SIG-M5 (cell line): ENCODE measurements around the gene PDE8B.

ENCODE experiments used
- DNase-seq: peaks from one replicate; lab custom pipeline; 2025; lab: John Stamatoyannopoulos, UW

Gene PDE8B, protein sequence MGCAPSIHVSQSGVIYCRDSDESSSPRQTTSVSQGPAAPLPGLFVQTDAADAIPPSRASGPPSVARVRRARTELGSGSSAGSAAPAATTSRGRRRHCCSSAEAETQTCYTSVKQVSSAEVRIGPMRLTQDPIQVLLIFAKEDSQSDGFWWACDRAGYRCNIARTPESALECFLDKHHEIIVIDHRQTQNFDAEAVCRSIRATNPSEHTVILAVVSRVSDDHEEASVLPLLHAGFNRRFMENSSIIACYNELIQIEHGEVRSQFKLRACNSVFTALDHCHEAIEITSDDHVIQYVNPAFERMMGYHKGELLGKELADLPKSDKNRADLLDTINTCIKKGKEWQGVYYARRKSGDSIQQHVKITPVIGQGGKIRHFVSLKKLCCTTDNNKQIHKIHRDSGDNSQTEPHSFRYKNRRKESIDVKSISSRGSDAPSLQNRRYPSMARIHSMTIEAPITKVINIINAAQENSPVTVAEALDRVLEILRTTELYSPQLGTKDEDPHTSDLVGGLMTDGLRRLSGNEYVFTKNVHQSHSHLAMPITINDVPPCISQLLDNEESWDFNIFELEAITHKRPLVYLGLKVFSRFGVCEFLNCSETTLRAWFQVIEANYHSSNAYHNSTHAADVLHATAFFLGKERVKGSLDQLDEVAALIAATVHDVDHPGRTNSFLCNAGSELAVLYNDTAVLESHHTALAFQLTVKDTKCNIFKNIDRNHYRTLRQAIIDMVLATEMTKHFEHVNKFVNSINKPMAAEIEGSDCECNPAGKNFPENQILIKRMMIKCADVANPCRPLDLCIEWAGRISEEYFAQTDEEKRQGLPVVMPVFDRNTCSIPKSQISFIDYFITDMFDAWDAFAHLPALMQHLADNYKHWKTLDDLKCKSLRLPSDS

DNA sequence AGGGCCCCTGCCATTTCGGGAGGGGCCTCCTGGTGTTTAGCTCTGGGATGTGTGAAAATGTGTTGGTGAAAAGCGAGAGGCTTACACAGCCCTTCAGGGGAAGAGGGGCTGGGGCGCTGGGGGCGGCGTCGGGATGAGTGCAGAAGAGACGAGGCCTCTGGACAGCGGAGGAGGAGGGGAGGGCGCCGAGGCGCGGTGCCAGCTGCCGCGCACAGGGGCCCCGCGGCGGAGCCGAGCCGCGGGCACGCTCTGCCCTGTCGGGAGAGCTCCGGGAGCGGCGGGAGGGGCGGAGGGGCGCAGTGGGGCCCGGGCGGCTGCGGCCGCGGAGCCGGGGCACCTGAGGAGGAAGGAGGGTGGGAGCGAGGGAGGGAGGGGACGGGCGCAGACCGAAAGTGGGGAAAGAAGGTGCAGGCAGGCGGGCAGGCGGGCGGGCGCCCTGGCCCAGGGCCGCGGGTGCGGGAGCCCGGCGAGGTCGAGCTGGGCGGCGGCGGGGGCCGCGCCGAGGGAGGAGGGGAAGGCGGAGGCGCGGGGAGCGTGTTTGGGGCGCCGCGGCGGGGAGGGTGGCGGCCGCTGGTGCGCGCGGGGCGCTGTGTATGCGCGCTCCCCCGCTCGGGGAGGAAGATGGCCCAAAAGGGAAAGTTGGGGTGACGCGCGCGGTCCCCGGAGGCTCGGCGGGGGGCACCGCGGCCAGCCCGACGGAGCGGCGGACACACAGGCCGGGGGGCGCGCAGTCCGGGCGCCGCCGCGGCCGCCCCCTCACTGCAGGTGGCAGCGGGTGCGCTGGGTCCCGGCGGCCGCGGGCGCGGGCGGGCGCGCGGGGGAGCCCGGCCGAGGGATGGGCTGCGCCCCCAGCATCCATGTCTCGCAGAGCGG is at the start of gene PDE8B:
Gene PDE8B, plus strand, starts transcription at position 590 of the 873 bp plus-strand sequence. Its CDS starts 246 bp downstream, at position 836.
- no peak for DNase-seq

DNA sequence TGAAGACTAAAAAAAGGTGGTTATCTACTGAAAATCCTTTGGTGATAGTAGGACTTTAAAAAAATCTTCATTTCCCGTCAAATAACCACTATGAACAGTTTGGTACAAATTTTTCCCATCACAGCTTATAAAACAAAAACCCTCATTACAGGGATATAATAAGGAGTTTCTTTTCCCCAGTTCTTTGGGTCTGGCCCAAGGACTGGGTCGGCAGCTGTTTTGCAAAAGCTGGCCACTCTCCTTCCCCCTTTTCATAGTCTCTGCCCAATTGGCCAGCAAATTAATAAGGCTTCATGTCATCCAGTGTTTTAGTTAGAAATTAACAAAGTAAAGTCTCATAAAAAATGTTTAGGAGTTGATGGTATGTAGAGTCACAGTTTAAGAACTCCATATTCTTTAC is 47.0 kb upstream of the PDE8B start:
- DNase-seq = no peak

DNA sequence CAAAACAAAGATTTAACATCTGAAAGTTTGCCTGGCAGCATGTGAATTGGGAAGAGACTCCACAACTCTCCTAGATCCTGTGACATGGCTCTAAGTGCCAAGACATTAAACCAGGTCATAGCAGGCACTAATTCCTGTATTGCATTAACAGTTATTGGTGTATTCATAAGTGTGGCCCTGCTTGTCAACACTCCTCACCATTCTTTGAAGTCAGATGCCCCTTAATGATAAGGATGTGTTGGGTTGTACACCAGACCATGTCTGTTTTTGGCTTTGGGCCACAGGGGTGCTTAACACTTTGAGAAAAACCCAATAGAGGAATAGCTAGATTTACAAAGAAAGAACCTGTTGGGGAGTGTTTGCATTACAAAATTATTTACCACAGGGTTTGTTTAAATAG is 43.4 kb upstream of the PDE8B start:
- DNase-seq = no peak

DNA sequence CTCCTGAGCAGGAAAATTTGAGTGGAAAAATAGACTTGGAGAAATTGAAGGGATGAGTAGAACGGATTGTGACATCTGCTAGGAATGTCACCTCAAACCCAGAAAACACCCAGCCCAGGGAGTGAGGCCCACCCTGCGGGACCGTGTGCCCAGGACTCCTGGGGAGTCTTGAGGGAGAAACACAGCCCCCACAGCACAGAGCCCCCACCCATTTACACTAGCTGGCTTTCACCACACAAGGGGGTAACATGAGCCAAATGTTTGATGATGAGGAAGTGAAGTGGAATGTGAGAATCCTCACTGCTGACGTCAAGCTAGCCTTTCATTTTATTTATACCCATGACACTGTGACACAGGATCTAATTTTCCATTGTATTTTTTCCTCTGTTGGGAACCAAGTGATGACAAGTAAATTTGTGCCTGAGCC is 42.8 kb upstream of the PDE8B start:
- DNase-seq = no peak

DNA sequence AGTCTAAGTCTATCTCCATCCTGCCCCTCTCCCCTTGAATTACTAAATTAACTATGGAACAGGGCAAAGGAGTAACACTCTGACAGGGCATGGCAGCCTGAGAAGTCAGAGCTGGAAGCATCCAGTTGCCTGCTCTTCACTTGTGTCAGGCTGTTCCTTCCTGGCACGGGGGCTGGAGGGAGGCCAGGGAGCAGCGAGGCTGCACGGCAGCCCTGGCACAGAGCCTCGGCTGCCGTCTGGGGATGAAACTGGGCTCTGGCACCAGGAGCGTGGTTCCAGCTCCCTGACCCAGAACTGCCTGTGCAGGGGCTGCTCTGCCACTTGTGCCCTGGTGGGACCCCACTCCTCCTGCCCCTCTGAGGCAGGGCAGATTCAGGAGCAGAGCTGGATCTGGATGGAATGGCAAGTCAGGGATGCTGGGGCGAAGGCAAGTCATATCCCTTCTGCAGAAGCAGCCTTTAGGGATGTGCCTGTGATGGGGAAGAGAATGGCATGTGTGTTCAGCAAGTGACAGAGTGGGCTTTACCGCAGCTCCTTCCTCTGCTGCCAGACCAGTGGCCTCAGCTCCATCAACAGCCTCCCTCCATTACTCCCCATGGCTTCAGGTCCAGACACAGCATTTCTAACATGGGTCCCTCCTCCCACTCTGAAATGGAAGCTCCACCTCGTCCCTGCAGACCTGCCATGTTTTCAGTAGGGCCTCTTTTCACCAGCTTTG is 42.2 kb upstream of the PDE8B start:
- DNase-seq = no peak

DNA sequence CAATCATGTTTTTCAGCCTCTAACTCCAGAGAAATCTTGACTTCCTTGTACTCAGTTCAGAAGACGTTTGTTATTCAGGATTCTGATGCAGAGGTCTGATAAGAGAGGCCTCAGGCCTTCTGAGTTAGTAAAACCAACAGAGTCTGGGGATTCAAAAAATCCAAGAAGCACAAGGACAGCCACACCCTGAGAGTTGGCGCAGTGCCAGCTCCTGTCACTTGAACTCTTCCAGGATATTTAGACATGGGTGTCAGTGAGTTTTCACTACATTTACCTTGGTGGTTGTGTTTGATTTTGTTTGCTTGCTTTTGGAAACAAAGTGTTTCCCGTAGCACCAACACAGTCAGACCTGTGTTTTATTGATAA is 41.6 kb upstream of the PDE8B start:
- no peak for DNase-seq

DNA sequence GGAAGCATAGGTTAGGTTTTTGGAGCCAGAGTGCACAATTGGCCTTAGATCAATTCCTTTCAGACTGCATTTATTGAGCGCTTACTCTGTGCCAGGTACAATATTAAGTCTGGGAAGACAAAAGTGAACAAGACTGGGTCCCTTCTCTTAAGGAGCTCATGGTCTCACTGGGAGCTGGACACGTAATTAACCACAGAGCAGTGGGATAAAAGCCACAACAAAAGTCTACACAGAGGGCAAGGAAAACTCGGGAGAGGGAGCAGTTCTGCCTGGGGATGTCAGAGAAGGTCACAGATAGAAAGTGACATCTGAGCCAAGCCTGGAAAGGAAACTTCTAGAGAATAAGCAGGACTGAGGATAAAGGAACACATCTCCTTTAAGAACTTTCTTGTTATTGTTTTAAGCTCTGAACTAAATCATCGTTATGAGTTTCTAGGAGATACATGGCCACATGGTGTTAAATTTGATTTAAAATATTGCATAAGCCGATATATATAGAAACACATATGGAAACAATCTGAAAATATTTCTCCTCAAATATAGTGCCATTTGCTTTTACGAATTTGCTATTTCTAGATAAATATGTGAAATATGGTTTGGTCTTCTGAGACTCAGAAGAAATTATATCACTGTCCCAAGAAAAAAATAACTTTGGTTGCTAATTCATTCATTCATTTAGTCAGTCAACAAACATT is 40.1 kb upstream of the PDE8B start:
- DNase-seq = no peak

DNA sequence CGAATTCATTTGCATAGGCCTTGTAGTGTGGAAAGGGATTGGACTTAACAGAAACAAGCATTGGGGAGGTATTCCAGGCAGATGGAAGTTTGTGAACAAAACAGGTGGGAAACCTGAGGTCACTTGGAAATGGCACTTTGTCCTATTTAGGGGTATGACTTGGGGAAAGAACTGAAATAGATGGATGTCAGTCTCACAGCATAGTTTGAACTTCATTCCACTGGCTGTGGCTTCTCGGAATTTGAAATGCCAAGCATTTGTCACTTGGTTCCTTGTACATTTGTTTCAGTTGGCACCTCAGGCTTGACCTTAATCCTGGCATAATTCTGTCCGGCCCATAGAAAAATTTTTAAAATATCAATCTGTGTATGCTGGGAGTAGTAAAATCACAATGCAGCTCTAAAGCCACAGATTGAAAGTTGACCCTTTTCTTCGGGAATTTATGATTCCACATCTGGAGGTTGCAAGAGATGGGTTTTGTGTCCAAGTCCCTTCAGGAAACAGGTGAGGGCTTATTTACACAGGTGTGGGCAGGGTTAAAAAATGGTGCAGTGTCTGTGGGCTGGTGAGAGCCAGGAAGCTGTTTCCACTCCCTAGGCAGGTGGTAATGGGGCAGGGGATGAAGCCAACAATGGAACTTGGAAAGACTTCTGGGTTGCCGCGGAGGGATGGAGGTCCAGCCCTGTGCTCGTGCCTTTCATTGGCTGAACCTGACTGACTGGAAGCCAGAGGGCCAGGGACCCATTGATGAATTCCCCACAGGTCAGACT is 39.2 kb upstream of the PDE8B start:
- DNase-seq = no peak

DNA sequence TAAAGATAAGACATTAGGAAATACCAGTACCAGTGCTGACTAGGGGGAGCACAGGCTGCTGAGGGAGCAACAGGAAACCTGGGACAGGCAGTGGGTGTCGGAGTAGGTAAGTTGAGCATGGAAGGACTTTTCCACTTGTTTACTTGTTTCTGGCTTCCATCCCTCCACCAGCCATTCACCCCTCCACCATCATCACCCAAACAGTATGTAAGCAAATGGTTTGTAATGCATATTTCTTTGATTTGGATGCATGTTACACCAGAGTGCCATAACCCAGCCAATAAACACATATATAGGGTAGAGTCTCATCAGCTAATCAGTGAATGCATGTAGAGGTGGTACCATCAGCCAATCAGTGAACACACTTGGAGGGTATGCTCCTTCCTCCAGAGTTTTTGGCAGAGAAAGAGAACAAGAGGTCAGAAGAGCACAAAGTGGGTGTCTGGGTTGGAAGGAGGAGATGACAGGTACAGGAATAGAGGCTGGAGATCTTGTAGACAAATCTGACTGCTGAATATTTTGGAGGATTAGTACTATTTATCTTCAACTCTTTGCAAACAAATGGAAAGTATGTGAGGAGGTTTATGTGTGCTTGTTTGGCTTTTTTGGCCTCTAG is 37.7 kb upstream of the PDE8B start:
- DNase-seq = no peak

DNA sequence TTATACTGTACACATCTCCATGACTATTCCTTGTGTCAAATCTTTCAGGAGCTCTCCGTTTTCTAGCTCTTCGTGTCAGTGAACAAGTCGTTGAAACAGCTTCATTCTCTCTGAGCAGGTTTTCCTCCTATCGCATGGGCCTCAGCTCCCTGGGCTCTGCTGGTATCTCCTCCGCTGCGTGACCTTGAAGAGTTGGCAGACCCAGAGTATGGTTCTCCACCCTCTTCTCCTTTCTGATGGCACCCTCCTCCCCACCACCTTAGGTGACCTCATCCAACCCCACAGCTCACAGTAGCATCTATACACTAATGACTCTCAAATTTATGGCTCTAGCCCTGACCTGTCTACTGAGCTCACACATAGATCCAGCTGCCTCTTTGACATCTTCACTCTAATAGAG is 36.0 kb upstream of the PDE8B start:
- DNase-seq = no peak

DNA sequence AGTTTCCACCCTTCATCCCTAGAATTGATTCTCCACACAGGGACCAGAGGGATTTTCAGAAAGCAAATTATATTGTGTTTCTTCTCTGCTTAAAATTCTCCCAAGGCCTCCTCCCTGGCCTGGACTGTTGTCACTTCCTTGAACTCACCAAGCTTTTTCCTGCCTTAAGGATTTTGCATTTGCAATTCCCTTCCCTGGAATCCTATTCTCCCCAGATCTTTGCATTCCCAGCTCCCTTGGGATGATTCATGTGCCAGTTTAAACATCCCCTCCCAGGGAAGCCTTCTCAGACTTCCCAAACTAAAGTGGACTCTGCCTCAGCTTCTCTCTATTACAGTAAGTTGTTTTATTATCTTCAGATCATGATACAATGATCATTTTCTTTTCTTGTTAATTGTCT is 35.2 kb upstream of the PDE8B start:
- DNase-seq = no peak

DNA sequence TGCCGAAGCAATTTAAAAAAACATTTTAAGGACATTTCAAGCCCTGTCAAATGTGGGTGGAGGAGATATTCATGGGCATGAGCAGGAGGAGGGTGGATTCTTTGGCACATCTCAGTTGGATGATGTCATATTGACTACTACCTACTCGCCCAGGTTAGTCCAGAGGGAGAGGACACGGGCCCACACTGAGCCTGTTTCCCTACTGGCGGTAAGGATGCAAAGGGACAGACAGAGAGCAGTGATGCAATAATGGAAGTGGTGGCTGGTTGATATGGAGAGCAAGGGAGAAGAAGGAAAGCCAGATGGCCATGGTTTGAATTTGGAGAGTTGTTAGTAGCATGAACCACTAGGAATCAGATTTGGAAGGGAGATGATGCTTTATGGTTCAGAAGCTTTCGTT is 34.1 kb upstream of the PDE8B start:
- DNase-seq = no peak

DNA sequence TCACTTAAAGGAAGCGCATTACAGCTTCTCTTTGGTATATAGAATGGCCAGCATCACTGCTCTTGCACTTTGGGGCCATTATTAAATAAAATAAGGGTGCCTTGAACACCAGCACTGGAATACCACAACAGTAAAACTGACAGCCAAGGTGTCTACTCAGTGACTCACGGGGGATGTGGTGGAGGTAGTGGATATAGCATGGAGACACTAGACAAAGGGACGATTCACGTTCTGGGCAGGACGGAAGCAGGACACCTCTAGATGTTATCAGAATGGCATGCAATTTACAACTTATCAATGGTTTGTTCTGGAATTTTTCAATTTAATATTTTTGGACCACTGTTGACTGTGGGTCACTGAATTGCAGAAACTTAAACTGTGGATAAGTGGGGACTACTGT is 32.9 kb upstream of the PDE8B start:
- no peak for DNase-seq

DNA sequence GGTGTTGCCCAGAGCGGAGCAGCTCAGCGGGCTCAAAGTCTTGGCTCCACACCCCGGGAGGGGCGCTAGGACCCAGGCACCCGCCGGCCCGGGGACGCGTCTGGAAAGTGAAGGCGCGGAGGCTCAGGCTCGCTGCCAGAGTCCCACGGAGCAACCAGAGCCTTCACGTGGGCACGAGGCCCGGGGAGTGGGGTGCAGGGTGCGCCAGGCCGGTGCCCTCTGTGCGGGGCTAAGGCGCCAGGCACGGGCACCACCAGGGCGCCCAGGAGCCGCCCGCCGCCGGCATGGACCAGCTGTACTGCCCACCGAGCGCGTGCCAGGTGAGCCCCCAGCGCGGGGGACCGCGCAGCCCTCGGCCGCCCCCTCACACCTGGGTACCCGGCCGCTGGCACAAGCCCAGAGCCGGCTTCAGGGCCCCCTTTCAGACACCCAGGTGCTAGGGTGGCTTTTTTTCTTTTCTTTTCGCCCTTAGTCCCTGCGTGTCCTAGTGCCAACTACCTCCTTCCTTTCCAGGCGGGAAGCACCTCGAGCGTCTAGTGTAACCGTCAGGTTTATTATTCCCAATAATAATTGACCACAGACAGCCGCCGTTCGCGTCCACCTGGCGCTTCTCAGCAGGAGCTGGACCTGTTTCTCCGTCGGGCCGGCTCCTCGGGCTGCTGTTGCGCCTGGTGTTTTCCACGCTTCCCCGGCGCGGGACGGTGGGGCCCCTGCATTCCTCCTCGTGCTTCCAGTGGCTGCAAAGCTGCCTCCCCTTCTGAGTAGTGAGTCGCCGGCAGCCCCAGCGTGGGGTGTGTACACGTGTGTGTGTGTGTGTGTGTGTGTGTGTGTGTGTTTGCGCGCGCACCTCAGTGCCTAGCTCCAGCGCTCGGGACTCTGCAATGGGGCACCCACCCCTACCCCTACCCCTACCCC is 30.1 kb upstream of the PDE8B start:
- no peak for DNase-seq

DNA sequence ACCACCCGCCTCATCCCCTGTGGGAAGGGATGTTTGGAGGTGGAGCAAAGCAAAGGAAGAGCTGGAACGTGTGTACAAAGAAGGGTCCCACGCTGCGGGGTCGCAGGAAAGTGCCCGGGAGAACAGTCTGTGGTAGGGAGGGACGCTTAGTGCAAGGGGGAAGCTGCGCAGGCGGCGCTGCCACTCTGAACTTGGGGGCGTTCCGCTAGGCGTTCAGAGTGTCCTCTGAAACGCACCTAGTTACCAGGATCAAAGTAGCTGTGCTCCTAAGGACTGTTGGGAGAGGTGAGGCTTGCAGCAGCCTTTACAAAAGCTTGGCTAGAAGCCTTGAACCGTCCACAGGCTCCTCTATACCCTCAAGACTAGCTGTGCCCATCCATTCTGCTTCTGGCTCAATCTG is 29.3 kb upstream of the PDE8B start:
- no peak for DNase-seq

DNA sequence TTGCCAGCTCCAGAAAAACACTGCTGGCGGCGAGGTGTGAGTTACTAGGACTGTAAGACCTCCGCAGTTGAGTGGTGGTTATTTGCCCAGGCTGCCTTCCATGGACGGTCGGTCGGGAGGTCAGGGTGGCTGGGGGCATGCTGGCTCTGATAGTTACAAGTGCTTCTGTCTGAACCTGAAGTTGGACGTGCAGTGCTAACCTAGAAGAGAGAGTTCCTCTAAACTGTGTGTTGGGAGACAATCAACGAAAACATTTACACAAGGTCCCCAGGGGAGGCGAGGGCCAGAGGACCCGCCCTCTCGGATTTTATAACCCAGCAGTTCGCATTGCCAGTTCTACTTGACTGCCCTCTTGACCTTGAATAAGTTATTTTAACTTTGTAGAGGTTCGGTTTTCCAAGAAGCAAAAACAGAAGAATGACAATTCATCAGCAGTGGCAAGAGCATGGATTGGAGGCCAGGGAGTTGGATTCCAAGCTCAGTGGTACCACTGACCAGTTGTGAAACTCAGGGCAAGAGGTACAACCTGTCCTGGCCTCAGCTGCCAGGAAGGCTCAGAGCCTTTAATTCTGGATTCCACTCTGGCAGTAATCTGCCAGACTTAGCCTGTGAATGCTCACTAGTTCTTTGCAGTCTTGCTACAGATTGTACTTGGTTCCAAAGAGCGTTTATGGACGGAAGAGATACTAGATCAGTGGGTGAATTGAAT is 28.7 kb upstream of the PDE8B start:
- DNase-seq = no peak

DNA sequence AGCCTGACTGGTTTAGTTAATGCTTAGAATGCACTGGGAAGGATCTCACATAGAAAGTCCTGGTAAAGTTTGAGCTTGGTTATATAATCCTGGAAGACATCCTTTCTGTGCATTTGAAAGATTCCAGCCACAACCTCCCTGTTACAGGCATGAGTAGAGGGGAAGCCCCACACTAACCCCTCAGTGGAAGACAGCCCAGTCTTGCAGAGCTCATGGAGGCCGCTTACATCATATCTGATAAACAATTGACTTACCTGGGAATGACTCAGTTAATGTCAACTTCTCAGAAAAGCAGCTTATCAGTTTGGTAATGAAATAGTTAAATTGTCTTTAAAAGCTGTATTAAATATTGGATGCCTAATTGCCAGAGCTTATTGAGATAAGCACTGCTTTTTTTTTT is 28.1 kb upstream of the PDE8B start:
- no peak for DNase-seq
